Uterus (tissue), 4 donors: ENCODE measurements around the gene PLCG1. TPM values are rescaled to one million over a fixed set of nuclear protein-coding genes. Genes with fewer than 3 reads are reported as not detected.

Source experiments
- DNase-seq, 2 donors: peaks; one replicate each; pipeline ENCODE4 v3.0.0-alpha.2; 2019 to 2020
- H3K27ac ChIP-seq, 2 donors: fragments of 200-600 bp; sonication (generic); 1 replicate in 1 of 2; 2 replicates in 1 of 2; pipeline ENCODE4 v1.5.1; 2016 to 2018
- H3K27me3 ChIP-seq, 2 donors: fragments of 200-600 bp; sonication (generic); one replicate each; pipeline ENCODE4 v1.5.1; 2018 to 2019; ENCODE audit warnings: control low read depth in 1 of 2
- H3K36me3 ChIP-seq, 2 donors: fragments of 200-600 bp; sonication (generic); one replicate each; pipeline ENCODE4 v1.5.1; 2019; ENCODE audit warnings: control low read depth in 1 of 2
- H3K4me1 ChIP-seq, 2 donors: fragments of 200-600 bp; sonication (generic); one replicate each; pipeline ENCODE4 v1.5.1; 2018 to 2019; ENCODE audit warnings: control low read depth in 1 of 2
- H3K4me3 ChIP-seq, 2 donors: fragments of 200-600 bp; sonication (generic); 1 replicate in 1 of 2; 2 replicates in 1 of 2; pipeline ENCODE4 v1.5.1; 2018 to 2019; ENCODE audit warnings: mild to moderate bottlenecking in 1 of 2
- H3K9me3 ChIP-seq, 2 donors: fragments of 200-600 bp; sonication (generic); one replicate each; pipeline ENCODE4 v1.5.1; 2019; ENCODE audit warnings: control low read depth in 1 of 2
- POLR2A ChIP-seq, 2 donors: fragments of 450-650 bp; IDR thresholded peaks; one replicate each; pipeline ENCODE4 v1.6.1; 2016; ENCODE audit warnings: antibody characterized with exemption in 2 of 2, mild to moderate bottlenecking in 1 of 2, moderate library complexity in 1 of 2
- intact Hi-C: fragments of 100-400 bp; cut with DNase I; formaldehyde crosslinking; loops from one replicate; pipeline ENCODE4 v1.15.1; 2023; ENCODE audit warnings: low total_unique reads
- total RNA-seq, 4 donors: library from RNA; depleted of rRNA in 3 of 4; stranded (reverse); fragments of >200 nt in 3 of 4; gene quantifications; one replicate each; pipeline versions ENCODE4 v1.1.0 to v1.2.4, GENCODE V29; 2014 to 2023
- TF ChIP-seq, protein P1 (sequence below), 4 experiments: fragments of 200-600 bp in 2 of 4; fragments of 450-650 bp in 2 of 4; sonication (generic) in 2 of 4; IDR thresholded peaks; one replicate each; pipeline ENCODE4 v1.5.1; 2016 to 2019; ENCODE audit warnings: antibody characterized with exemption in 4 of 4, mild to moderate bottlenecking in 2 of 4, moderate library complexity in 1 of 4
- donor health status: DM: yes; HTN: yes; CAD: no.

The PLCG1 gene
- total RNA-seq, 4 donors from 2014 or later = 38.8 to 180 (median 138) TPM

GRCh38 chr20:41163821-41164220, 26.5 kb downstream of the PLCG1 start:
- Histone ChIP-seq H3K27ac (no peak overlapping the region), H3K36me3 (no peaks in the 10 kb centered on the region), H3K27me3 (no peaks in the 10 kb centered on the region), H3K9me3 (no peaks in the 10 kb centered on the region), H3K4me1 (no peaks in the 10 kb centered on the region), H3K4me3 (no peak overlapping the region)
- intact Hi-C loops = no loop called here
- DNase-seq = no peak
- no peak for TF ChIP-seq POLR2A (IDR thresholded peaks at IDR 0.05)
- TF ChIP-seq, protein P1, sequence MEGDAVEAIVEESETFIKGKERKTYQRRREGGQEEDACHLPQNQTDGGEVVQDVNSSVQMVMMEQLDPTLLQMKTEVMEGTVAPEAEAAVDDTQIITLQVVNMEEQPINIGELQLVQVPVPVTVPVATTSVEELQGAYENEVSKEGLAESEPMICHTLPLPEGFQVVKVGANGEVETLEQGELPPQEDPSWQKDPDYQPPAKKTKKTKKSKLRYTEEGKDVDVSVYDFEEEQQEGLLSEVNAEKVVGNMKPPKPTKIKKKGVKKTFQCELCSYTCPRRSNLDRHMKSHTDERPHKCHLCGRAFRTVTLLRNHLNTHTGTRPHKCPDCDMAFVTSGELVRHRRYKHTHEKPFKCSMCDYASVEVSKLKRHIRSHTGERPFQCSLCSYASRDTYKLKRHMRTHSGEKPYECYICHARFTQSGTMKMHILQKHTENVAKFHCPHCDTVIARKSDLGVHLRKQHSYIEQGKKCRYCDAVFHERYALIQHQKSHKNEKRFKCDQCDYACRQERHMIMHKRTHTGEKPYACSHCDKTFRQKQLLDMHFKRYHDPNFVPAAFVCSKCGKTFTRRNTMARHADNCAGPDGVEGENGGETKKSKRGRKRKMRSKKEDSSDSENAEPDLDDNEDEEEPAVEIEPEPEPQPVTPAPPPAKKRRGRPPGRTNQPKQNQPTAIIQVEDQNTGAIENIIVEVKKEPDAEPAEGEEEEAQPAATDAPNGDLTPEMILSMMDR (IDR thresholded peaks at IDR 0.05) = no peak

- no peaks in the 10 kb centered on the region for H3K4me1 ChIP-seq
- H3K27ac ChIP-seq = no peak overlapping the region
- DNase-seq = no peak
- no peaks in the 10 kb centered on the region for H3K9me3 ChIP-seq
- no peaks in the 10 kb centered on the region for H3K36me3 ChIP-seq
- no peaks in the 10 kb centered on the region for H3K27me3 ChIP-seq
- TF ChIP-seq, protein P1 (IDR thresholded peaks at IDR 0.05) = no peak
- no peak for TF ChIP-seq POLR2A (IDR thresholded peaks at IDR 0.05)
- intact Hi-C loops = no loop called here
- no peak overlapping the region for H3K4me3 ChIP-seq
These were observed 27.9 kb downstream of the PLCG1 start for GRCh38 chr20:41165001-41165882.

DNA sequence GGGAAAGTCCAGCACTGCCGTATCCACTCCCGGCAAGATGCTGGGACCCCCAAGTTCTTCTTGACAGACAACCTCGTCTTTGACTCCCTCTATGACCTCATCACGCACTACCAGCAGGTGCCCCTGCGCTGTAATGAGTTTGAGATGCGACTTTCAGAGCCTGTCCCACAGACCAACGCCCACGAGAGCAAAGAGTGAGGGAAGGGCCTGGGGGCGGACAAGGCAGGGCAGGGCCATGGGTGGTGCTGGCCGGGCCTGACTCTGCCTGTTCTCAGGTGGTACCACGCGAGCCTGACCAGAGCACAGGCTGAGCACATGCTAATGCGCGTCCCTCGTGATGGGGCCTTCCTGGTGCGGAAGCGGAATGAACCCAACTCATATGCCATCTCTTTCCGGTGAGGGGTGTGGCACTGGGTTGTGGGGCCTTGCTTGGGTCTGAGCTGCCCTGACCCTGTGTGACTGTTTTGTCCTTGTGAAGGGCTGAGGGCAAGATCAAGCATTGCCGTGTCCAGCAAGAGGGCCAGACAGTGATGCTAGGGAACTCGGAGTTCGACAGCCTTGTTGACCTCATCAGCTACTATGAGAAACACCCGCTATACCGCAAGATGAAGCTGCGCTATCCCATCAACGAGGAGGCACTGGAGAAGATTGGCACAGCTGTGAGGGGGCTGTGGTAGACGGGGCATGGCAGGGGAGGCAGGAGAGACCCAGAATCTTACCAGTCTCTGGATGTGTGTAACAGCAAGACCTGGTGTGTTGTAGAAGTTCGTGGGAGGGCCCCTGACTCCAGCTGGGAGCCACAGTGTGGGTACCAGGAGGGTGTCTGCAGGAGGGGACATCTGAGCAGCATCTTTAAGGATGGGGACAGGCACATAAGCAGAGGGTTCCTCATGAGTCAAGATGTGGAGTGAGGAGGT, 29.1 kb downstream of the PLCG1 start:
- Histone ChIP-seq H3K4me1 (no peaks in the 10 kb centered on the region), H3K27me3 (no peaks in the 10 kb centered on the region), H3K9me3 (no peaks in the 10 kb centered on the region), H3K27ac (no peak overlapping the region), H3K4me3 (no peak overlapping the region), H3K36me3 (no peaks in the 10 kb centered on the region)
- no peak for DNase-seq
- intact Hi-C loops = no loop called here
- TF ChIP-seq, protein P1 (IDR thresholded peaks at IDR 0.05) = no peak
- no peak for TF ChIP-seq POLR2A (IDR thresholded peaks at IDR 0.05)

- intact Hi-C loops = no loop called here
- no peak for TF ChIP-seq POLR2A (IDR thresholded peaks at IDR 0.05)
- TF ChIP-seq, protein P1 (IDR thresholded peaks at IDR 0.05) = no peak
- Histone ChIP-seq H3K36me3 (no peaks in the 10 kb centered on the region), H3K4me1 (no peaks in the 10 kb centered on the region), H3K27me3 (no peaks in the 10 kb centered on the region), H3K4me3 (no peak overlapping the region), H3K9me3 (no peaks in the 10 kb centered on the region), H3K27ac (no peak overlapping the region)
- DNase-seq = no peak
These were observed 29.8 kb downstream of the PLCG1 start for GRCh38 chr20:41167118-41167470.
